GM19099 (cell line): ENCODE measurements around the gene CAVIN3.

Experiments used
- POLR2A ChIP-seq: IDR thresholded peaks from 3 replicates; pipeline ENCODE4 v1.6.1; 2011; ENCODE audit warnings: low read depth; ENCODE audit not compliant: insufficient read length; ENCODE audit errors: extremely low read depth

The CAVIN3 gene

GRCh38 chr11:6320411-6321155 is at the start of gene CAVIN3:
CAVIN3 (minus strand) TSS chr11:6320501; CDS start chr11:6320476, 25 bp downstream.
- TF ChIP-seq POLR2A, result no peak

DNA sequence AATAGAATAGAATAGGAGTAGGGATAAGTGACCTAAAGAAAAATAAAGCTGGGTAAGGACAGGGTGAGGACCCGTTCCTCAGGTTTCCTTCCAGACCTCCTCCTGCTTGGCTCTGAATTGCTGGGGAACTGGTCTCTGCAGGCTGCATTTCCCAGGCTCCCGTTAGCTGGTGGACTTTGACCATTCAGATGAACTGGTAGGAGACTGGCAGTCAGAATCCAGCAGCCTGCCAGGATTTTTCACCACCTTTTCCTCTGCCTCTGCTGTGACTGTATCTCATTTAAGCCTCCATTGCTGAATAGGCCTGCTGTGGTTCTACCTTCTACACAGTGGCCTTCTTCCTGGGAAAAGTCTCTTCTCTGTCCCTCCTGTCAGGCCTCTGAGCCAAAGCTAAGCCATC is 45.4 kb upstream of the CAVIN3 start:
- no peak for TF ChIP-seq POLR2A

DNA sequence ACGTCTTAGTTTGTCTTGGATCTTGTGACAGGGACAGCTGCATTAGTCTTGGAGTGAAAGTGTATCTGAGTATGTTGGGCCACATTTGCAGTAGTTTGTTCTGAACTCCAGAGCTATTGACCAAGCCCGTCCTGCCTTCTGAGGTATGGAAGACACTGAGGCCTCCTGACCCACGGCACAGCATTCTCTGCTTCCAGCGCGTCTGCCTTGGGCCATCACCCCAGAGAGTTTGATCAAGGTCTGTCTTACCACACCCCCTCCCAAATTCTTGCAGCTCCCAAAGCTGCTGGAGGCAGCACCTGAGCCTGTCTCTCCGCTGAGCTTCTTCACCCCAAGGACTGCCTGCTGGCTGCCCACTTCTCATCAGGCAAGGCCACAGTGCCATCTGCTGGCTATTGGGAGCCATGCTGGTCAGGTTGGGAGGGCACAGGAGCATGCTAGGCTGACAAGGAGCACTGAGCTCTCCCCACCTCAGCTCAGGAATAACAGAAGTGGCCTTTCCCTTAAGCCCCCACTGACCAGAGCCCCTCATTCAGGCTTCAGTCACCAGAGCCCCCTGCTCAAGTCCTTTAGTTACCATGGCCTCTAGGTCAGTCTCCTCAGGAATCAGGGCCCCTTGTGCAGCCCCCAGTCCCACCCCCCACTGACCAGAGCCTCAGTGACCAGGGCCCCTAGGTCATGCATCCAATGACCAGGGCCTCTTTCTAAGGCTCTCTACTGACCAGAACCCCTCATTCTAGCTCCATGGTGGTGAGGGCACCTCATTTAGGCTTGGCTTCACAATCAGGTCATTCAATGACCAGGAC is 42.8 kb upstream of the CAVIN3 start:
- TF ChIP-seq POLR2A, result no peak

DNA sequence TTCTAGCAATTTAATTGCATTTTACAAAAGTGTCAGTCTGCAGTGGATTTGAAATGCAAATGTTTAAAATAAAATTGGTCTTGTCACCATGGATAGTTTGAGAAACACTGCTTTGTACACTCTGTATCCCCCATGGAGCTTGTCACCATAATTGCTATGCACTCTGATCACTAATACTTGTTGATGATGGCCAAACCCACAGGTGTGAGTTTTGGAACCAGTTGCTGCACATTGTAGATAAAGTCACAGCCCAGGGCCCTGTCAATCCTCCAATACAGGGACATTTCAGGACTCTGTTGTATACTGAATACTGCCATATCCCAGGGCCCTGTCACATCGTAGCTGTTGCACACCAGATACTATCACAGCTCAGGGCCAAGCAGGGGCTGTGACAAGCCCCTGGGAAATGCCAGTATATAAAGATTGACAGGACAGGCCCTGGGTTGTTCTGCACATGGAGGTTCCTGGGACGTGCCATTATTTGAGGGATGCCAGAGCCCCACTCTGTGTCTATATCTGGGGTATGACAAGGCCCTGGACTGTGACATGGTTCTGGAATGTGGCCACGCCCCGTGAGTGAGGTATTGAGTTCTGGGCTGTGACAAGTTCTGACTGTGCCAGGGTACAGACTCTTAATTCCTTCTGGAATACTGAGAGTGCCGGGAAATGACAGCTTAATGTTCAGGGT is 42.0 kb upstream of the CAVIN3 start:
- no peak for TF ChIP-seq POLR2A

GRCh38 chr11:6360183-6360582 is 39.9 kb upstream of the CAVIN3 start:
- no peak for TF ChIP-seq POLR2A

DNA sequence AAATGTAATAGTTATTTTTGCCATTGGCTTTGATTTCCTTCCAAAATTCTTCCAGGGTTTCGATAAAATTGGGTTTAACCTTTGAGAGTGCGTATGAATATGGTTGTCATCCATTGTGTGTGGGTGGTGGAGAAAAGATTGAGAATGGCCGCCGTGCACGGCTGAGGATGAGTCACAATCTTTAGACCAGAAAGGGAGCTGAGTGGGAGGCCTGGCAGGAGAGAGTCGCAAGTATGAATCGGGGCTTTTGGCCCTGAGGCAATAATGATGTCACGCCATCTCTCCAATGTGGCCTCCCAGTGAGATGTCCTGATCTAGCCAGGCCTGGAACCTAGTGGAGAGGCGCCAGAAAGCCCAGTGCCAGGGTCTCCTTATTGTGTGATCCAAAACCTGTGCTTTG is 36.9 kb upstream of the CAVIN3 start:
- TF ChIP-seq POLR2A, result no peak

DNA sequence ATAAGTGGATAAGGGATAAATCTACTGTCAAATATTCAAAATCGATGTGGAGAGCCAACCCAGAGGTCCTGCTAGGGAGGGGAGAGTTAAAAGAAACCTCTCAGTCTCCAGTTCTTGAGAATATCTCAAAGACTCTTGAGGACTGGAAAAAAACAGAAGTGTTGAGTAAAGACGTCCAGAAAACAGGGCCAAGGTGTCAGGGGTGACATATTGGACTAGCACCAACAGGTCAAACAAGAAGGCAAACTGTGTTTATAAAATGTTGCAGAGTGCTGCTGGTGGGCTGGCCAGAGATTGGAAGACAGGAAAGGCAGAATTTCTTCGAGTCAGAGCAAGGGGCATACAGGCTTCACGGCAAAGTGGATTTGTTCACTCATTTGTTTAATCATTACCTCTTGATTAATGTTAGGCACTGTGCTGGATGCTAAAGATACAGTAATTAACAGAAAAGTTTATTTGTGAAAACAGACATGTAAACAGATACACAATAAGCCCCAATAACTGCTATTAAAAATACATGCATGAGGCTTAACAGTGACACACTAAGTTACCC is 36.3 kb upstream of the CAVIN3 start:
- no peak for TF ChIP-seq POLR2A

GRCh38 chr11:6354651-6355485 is 34.6 kb upstream of the CAVIN3 start:
- no peak for TF ChIP-seq POLR2A

DNA sequence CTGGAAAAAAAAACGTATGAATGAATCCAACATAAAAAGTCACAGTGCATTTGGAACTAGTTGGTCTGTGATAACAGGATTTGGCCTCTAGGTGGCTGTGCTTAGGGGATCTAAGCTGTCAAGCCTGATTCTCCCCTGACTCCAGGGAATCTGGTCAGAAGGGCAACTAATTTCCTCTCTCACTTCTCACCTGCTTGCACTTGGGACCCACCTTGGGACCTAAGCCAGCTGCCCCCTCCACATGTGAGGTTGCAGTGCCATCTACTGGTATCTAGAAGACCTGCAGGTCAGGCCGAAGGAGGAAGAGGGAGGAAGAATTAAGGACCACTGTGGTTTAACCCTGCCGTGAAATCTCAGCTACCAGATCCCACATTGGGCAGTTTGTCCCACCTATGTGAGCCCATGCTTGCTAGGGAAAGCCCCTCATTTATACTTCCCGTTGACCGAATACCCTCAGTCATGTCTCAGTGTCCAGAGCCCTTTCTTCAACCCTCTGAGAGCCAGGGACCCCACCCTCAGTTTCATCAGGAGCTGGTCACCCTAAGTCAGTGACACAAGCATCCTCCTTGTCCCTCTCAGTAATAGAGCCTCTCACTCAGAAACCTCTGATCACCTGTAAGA is 33.2 kb upstream of the CAVIN3 start:
- TF ChIP-seq POLR2A, result no peak

DNA sequence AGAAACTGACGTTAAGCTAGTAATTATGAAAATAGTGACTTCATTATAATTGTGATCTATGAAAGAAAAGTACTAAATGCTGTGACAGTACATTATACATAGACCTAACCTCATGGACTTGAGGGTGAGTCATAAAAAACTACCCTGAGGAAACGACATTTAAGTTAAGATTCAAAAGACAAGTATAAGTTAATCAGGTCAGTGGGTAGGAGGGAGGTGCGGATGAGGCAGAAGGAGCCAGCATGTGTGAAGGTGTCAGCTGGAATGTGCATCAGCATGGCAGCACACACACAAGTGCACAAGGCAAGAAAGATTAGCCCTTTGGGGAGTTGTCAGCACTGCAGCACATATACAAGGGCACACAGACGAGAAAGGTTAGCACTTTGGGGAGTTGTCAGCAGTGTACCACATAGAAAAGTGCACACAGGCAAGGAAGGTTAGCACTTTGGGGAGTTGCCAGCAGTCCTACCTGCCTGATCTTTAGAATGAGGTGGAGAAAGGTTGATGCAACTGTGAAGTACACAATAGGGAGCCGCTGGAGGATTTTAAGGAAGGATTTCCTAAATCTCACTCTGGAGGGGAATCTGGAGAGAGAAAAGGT is 31.6 kb upstream of the CAVIN3 start:
- TF ChIP-seq POLR2A, result no peak

DNA sequence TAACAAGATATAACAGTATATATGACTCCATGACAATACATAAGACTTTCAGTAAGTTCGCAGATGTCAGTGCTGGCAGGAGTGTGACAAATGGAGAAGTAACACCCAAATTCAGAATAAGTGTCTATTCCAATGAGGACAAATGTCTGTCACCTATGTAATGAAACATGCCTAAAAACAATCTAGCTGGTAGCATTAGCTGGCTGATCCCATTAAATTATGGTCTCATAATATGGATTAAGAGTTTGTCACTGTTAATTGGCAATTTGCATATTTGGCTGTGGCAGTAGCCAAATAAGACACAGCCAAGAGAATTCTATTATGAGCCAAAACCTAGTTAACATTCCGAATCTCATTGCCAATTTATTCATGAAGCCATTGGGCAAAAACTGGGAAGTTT is 30.2 kb upstream of the CAVIN3 start:
- no peak for TF ChIP-seq POLR2A

GRCh38 chr11:6350043-6350442 is 29.7 kb upstream of the CAVIN3 start:
- no peak for TF ChIP-seq POLR2A

DNA sequence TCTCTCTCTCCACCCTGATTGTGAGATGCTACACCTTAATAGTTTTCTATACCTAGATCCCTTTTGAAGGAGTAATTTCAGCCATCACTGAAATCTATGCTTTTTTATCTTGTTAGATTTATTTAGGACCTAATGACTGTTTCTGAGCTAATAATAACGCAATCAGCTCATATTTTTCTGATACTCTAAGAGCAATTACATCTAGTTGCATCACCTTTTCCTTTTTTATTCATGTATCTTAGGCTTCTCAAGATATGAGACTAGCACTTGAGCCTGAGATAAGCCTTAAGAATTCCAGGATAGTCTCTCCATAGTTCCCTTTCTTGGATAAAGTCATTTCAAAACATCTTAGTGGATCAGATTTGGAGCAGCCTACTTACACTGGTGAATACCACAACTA is 25.1 kb upstream of the CAVIN3 start:
- TF ChIP-seq POLR2A, result no peak

DNA sequence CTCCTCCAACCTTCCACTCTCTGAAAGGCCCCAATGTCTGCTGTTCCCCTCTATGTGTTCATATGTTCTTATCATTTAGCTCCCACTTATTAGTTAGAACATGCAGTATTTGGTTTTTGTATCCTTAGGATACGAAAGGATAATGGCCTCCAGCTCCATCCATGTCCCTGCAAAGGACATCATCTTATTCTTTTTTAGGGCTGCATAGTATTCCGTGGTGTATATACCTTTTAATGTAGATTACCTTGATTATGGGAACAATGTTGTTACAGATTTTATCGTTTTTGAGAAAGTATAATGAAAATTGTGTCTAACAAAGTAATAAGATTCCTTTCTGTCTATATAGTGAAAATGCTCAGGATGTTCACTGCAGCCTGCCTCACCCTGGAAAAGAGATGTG is 16.0 kb upstream of the CAVIN3 start:
- no peak for TF ChIP-seq POLR2A

DNA sequence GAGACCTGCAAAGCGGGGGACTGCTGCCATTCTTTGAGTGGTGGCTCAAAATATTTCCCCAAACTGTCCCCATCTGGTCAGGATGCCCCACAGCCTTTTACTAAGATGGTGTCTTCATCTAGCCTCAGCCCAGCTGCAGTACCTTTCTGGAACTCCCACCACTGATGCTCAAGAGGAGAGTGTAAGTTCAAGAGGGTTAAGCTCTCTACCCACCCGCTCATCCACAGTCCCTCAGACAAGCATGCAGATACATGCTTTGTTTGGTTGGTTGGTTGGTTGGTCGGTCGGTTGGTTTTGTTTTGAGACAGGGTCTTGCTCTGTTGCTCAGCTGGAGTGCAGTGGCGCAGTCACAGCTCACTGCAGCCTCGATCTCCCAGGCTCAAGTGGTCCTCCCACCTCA is 14.5 kb upstream of the CAVIN3 start:
- TF ChIP-seq POLR2A, result no peak
